Activated CD4-positive, alpha-beta memory T cell treated with anti-CD3 and anti-CD28 coated beads, Interleukin-2, amount 10 ng/mL, durations not matched to agents 7 days and 5 days (primary cell): Measurements from ENCODE around the gene PGLYRP4. TPM values are rescaled to one million over a fixed set of nuclear protein-coding genes. Genes with fewer than 3 reads are reported as not detected.

Experiments
- CTCF ChIA-PET: fragments of 350-600 bp; sonication (Branson Sonifier 250); formaldehyde crosslinking; loops from one replicate; lab custom pipeline; 2021; ENCODE audit warnings: antibody characterized with exemption, inconsistent platforms; lab: Charles Lee
- POLR2A ChIA-PET: fragments of 350-600 bp; sonication (Branson Sonifier 250); formaldehyde crosslinking; loops from one replicate; lab custom pipeline; 2021; ENCODE audit warnings: antibody characterized with exemption; lab: Charles Lee
- DNase-seq: peaks from one replicate; pipeline ENCODE4 v3.0.0-alpha.2; 2020
- H3K27ac Mint-ChIP-seq: one replicate; pipeline ENCODE4 v1.8.0; 2021; ENCODE audit warnings: mild to moderate bottlenecking, mixed read lengths
- H3K27me3 Mint-ChIP-seq: one replicate; pipeline ENCODE4 v1.8.0; 2021; ENCODE audit warnings: mixed read lengths
- H3K36me3 Mint-ChIP-seq: one replicate; pipeline ENCODE4 v1.8.0; 2021; ENCODE audit warnings: low read depth, mixed read lengths
- H3K4me1 Mint-ChIP-seq: one replicate; pipeline ENCODE4 v1.8.0; 2021; ENCODE audit warnings: mixed read lengths
- H3K4me3 Mint-ChIP-seq: one replicate; pipeline ENCODE4 v1.8.0; 2021; ENCODE audit warnings: mild to moderate bottlenecking, mixed read lengths
- H3K9me3 Mint-ChIP-seq: one replicate; pipeline ENCODE4 v1.8.0; 2021; ENCODE audit warnings: mixed read lengths
- total RNA-seq, 2 experiments: library from RNA; stranded (reverse); gene quantifications; one replicate each; pipeline ENCODE4 v1.2.3, GENCODE V29; 2021

PGLYRP4 gene
- total RNA-seq, 2 experiments from 2014 or later: not detected

DNA sequence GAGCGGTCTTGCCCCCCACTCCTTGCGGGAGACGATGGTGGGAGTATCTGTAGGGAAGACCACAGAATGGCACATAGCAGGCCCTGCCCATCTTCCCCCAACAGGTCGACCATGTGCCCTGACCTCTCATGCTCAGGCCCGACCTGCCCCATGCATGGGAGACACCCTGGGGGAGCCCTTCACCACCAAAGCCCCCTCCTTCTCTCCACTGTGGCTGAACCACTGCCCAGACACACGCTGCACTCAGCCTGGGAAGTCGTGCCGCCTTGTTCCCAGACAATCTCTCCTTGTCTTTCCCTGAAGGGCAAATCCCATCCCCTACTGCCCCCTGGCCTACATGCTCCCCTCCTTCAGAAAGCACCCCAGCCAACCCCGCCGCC is 41.4 kb downstream of the PGLYRP4 start:
- Mint-ChIP-seq H3K9me3 (no peaks in the 10 kb centered on the region), H3K4me3 (no peak overlapping the region), H3K27me3 (peaks cover 4% of the 10 kb centered on the region), H3K36me3 (no peaks in the 10 kb centered on the region), H3K27ac (no peak overlapping the region), H3K4me1 (no peaks in the 10 kb centered on the region)
- no peak for DNase-seq
- POLR2A ChIA-PET: no interaction called here
- CTCF ChIA-PET: no interaction called here

DNA sequence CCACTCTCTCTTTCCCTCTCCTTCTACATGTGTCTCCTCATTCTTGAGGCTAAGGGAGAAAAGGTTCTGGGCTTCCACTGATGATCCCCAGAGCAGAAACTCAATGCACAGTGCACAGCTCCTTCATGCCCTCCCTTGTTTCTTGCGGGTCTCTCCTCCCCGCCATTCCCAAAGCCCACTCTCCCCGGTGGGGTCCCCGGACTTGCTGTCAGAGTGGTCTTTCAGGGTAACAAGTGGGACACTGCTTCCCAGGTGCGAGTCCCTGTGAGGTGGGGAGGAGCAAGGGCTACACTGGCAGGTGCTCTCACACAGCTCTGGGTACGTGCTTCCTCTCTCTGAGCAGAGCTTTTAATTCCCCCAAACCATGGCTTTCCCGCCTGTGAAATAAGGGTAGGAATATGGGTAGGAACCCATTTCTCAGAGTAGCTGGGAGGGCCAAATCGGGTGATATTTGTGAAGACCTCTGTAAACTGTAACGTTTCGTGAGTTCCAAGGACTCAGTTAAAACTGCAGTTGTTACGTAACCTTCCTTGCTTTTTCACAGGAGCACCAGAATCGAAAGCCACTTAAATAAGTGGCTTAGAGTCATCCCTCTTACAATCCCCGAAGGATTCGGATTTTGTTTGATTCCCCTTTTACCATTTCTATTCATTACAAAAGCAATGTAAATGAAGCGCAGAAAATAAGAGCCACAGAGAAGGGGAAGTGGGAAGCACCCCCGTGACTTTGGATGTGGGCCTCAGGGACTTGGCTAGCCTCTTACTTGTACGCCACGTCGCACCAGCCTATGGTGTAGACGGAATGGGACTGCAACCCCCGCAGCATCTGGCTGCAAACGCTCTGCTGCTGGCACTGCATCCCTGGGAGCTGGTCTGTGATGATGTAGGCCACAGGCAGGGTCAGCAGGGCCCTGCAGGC is 42.1 kb downstream of the PGLYRP4 start:
- Mint-ChIP-seq H3K4me1 (no peaks in the 10 kb centered on the region), H3K36me3 (no peaks in the 10 kb centered on the region), H3K27me3 (peaks cover 4% of the 10 kb centered on the region), H3K9me3 (no peaks in the 10 kb centered on the region), H3K27ac (no peak overlapping the region), H3K4me3 (no peak overlapping the region)
- ChIA-PET POLR2A (no interaction called here), CTCF (no interaction called here)
- DNase-seq: no peak

DNA sequence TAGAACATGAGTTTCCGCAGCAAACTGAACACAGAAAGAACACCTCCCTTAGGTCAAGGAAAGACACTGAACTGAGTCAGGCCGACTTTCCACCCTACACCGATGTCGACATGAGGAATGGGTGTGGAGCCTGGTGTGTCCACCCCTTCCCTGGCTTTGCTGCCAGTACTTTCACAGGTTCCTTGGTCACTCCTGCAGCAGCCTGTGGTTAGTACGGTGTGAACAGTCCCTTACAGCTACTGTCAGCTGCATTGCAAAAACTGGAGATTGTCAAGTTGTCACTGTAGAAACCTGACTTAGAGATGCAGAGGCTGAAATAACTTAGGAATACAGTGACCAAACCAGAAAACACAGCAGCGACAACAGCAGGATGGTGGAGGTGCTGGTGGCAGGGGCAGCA is 43.0 kb downstream of the PGLYRP4 start:
- peaks cover 4% of the 10 kb centered on the region for H3K27me3 Mint-ChIP-seq
- H3K27ac Mint-ChIP-seq: no peak overlapping the region
- CTCF ChIA-PET: no interaction called here
- H3K4me3 Mint-ChIP-seq: no peak overlapping the region
- POLR2A ChIA-PET: no interaction called here
- no peak for DNase-seq
- H3K9me3 Mint-ChIP-seq: no peaks in the 10 kb centered on the region
- no peaks in the 10 kb centered on the region for H3K36me3 Mint-ChIP-seq
- no peaks in the 10 kb centered on the region for H3K4me1 Mint-ChIP-seq

DNA sequence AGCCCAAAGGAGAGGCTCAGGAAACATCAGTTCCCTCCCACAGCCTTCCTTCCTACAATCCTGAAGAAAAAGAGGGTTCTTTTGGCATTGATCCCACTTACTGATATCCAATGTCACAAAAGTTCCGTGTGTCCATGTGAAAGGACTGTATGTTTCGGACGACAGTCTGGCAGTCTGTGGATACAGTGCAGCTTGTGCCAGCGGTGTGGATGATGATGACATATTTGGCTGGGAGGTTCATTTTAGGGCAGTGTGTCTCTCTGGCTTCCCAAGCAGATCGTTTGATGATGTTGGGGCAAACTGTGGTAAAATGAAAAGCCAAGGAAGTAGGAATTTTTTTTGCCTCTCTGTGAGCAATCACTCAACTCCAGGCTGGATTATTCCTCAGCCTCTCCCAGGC is 46.3 kb downstream of the PGLYRP4 start:
- CTCF ChIA-PET: interaction anchor here (0.6 kb wide), 1 partner anchor 13 kb away, joined by 3 read pairs; no protein-coding TSS in a partner anchor
- Mint-ChIP-seq H3K27ac (no peak overlapping the region), H3K9me3 (no peaks in the 10 kb centered on the region), H3K36me3 (no peaks in the 10 kb centered on the region), H3K4me1 (no peaks in the 10 kb centered on the region), H3K27me3 (peaks cover 4% of the 10 kb centered on the region), H3K4me3 (no peak overlapping the region)
- DNase-seq: no peak
- POLR2A ChIA-PET: no interaction called here

DNA sequence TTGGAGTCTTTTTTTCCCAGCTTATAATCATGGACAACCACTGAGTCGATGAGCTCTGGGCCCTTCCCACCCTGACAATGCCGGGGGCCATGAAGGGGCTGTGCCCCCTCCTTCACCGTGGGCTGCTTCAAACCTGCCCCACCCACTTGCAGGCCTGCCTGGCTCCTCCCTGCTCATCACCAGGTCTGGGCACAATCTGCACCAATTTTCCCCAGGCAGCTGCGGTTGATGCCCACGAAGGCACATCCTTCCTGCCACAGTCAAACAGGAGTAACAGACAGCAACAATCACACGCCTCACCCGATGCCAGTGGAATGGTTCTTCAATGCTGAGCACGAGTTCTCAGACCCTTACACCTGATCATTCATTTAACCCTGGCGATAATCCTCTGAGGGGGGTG is 54.8 kb downstream of the PGLYRP4 start:
- H3K27ac Mint-ChIP-seq: no peak overlapping the region
- H3K27me3 Mint-ChIP-seq: peaks cover 3% of the 10 kb centered on the region
- H3K4me1 Mint-ChIP-seq: peaks cover 37% of the 10 kb centered on the region
- ChIA-PET CTCF (no interaction called here), POLR2A (no interaction called here)
- no peak overlapping the region for H3K4me3 Mint-ChIP-seq
- no peaks in the 10 kb centered on the region for H3K9me3 Mint-ChIP-seq
- no peaks in the 10 kb centered on the region for H3K36me3 Mint-ChIP-seq
- DNase-seq: peak; percentile 40

GRCh38 chr1:153293480-153293775 is 55.2 kb downstream of the PGLYRP4 start:
- peaks cover 3% of the 10 kb centered on the region for H3K27me3 Mint-ChIP-seq
- H3K36me3 Mint-ChIP-seq: no peaks in the 10 kb centered on the region
- no peaks in the 10 kb centered on the region for H3K9me3 Mint-ChIP-seq
- ChIA-PET POLR2A (no interaction called here), CTCF (no interaction called here)
- DNase-seq: no peak
- no peak overlapping the region for H3K4me3 Mint-ChIP-seq
- no peak overlapping the region for H3K27ac Mint-ChIP-seq
- H3K4me1 Mint-ChIP-seq: peaks cover 37% of the 10 kb centered on the region

DNA sequence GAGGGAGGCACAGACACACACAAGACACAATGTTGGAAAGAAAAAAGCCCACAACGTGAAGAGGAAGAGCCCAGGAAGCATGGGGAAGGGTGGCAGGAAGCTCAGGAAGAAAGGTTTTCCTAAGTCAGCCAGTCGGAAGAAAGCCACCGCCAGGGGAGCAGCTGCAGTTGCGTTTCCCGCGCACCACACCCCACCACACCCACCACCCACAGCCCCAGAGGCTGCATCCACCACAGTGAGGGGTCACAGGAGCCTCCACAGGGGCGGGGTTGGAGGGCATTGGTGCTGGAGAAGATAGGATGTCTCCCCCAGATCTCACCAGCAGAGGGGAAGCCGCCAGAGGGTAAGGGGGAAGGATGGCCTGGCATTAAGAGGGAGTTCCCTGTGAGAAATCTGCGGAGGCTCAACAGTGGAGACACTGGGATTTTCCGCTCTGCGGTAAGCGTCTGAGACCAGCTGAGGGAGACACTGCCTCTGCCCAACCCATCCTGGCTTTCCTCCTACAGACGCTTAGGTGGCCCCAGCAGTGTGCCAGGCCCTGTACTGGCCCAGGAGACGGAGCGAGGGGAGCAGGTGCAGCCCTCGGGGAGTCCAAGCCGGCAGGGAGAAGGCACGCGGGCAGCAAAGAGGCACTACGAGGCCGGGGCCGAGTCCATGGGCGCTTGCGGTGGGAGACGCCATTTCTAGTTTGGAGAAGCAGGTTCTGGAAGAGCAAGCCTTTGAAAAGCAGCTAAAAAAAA is 55.7 kb downstream of the PGLYRP4 start:
- no peaks in the 10 kb centered on the region for H3K9me3 Mint-ChIP-seq
- ChIA-PET POLR2A (no interaction called here), CTCF (no interaction called here)
- H3K27me3 Mint-ChIP-seq: peaks cover 3% of the 10 kb centered on the region
- no peak for DNase-seq
- peaks cover 37% of the 10 kb centered on the region for H3K4me1 Mint-ChIP-seq
- no peaks in the 10 kb centered on the region for H3K36me3 Mint-ChIP-seq
- peak overlapping the region; percentile 13 for H3K27ac Mint-ChIP-seq
- no peak overlapping the region for H3K4me3 Mint-ChIP-seq

DNA sequence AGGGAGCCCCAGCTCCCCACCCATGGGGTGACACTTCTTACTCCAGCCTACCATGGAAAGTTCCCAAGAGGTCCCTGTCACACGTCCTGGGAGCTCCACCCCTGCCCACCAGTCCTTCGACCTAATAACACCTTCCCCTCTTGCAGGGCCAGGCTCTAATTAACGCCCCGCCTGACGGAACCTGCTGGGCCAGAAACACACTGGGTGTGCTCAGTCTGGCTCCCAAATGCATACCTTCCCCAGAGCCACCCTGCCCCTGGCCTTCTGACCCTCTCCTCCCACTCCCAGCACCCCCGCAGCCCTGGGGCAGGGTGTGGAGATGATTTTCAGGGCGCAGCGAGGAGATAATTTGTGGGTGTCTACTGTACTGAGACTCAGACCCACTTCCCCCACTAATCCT is 56.5 kb downstream of the PGLYRP4 start:
- H3K27ac Mint-ChIP-seq: no peak overlapping the region
- H3K4me1 Mint-ChIP-seq: peaks cover 37% of the 10 kb centered on the region
- ChIA-PET CTCF (interaction anchor here (0.9 kb wide), 1 partner anchor 11 kb away, joined by 4 read pairs; no protein-coding TSS in a partner anchor), POLR2A (no interaction called here)
- H3K4me3 Mint-ChIP-seq: no peak overlapping the region
- H3K9me3 Mint-ChIP-seq: no peaks in the 10 kb centered on the region
- H3K27me3 Mint-ChIP-seq: peaks cover 3% of the 10 kb centered on the region
- DNase-seq: no peak
- H3K36me3 Mint-ChIP-seq: no peaks in the 10 kb centered on the region

- POLR2A ChIA-PET: no interaction called here
- H3K4me3 Mint-ChIP-seq: no peak overlapping the region
- DNase-seq: no peak
These were observed 57.1 kb downstream of the PGLYRP4 start for GRCh38 chr1:153291514-153291913.

DNA sequence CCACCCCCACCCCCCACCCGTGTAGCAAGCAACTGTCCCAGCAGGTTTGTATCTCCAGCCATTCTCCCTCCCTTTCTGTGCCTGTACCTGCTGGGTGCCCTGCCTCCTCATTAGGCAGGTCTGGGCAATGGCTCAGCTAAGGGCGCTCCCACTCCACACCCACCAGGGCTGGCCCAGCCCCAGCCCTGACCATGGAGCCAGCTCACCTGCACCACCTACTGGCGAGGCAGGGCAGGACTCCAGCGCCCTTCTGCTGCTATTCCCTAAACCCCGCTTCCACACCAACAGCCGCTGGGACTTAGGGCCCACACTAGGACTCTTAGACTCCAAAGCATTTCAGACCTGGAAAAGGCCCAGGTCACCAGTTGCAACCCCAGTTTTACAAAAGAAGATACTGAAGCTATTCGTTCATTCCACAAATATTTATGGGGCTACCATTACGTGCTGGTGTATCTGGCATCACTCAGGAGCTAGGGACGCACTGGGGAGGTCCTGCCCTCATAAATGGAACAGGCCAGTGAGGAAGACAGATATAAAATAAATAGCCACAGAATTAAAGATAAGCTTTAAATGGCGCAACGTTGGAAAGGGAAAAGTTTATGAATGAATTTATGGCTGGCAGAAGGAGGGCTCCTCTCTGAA is 59.9 kb downstream of the PGLYRP4 start:
- DNase-seq: peak; percentile 27
- Mint-ChIP-seq H3K27ac (no peak overlapping the region), H3K9me3 (no peaks in the 10 kb centered on the region), H3K4me3 (no peak overlapping the region), H3K36me3 (no peaks in the 10 kb centered on the region), H3K4me1 (peaks cover 27% of the 10 kb centered on the region), H3K27me3 (peaks cover 3% of the 10 kb centered on the region)
- ChIA-PET CTCF (interaction anchor here (0.8 to 2.0 kb wide), 10 partner anchors 8 to 260 kb away, joined by 3 to 6 read pairs (median 4); no protein-coding TSS in a partner anchor), POLR2A (no interaction called here)

More at GRCh38 chr1:153291514-153291913, 57.1 kb downstream of the PGLYRP4 start:
- Mint-ChIP-seq H3K36me3 (no peaks in the 10 kb centered on the region), H3K9me3 (no peaks in the 10 kb centered on the region), H3K27ac (no peak overlapping the region), H3K27me3 (peaks cover 3% of the 10 kb centered on the region), H3K4me1 (peaks cover 37% of the 10 kb centered on the region)
- CTCF ChIA-PET: interaction anchor here (0.9 to 1.0 kb wide), 2 partner anchors 10 to 11 kb away, joined by 4 to 5 read pairs; no protein-coding TSS in a partner anchor

Other genes starting within 250 kb of the PGLYRP4 start
- not detected for gene SPRR2F, start 235.3 kb downstream of the PGLYRP4 start, total RNA-seq
- gene SPRR2G, start 198.0 kb downstream of the PGLYRP4 start, total RNA-seq: not detected
- not detected for gene LELP1, start 145.4 kb downstream of the PGLYRP4 start, total RNA-seq
- gene PRR9, start 131.3 kb downstream of the PGLYRP4 start, total RNA-seq: not detected
- gene LORICRIN, start 89.2 kb downstream of the PGLYRP4 start, total RNA-seq: not detected
- not detected for gene PGLYRP3, start 35.9 kb downstream of the PGLYRP4 start, total RNA-seq
- gene S100A9, start 9.0 kb upstream of the PGLYRP4 start, total RNA-seq: under 1 TPM in 1 of 2 experiments, not detected in 1; 0.55 TPM
- gene S100A12, start 26.8 kb upstream of the PGLYRP4 start, total RNA-seq: not detected
- not detected for gene S100A8, start 42.2 kb upstream of the PGLYRP4 start, total RNA-seq
- not detected for gene S100A7A, start 67.7 kb upstream of the PGLYRP4 start, total RNA-seq
- not detected for gene S100A7, start 111.8 kb upstream of the PGLYRP4 start, total RNA-seq
- 100 to 1,000 TPM; 781 to 799 TPM for gene S100A6, start 187.2 kb upstream of the PGLYRP4 start, total RNA-seq
- gene S100A5, start 192.1 kb upstream of the PGLYRP4 start, total RNA-seq: 1 to 10 TPM; 2.2 to 4.7 TPM
- 1,000 to 10,000 TPM; 1,297 to 1,322 TPM for gene S100A4, start 197.0 kb upstream of the PGLYRP4 start, total RNA-seq
- not detected for gene S100A3, start 200.4 kb upstream of the PGLYRP4 start, total RNA-seq
- 1 to 10 TPM in 1 of 2 experiments, under 1 TPM in 1; 0.85 to 1.2 TPM for gene S100A2, start 217.0 kb upstream of the PGLYRP4 start, total RNA-seq